ENCODE data around the gene MED17.

DNA sequence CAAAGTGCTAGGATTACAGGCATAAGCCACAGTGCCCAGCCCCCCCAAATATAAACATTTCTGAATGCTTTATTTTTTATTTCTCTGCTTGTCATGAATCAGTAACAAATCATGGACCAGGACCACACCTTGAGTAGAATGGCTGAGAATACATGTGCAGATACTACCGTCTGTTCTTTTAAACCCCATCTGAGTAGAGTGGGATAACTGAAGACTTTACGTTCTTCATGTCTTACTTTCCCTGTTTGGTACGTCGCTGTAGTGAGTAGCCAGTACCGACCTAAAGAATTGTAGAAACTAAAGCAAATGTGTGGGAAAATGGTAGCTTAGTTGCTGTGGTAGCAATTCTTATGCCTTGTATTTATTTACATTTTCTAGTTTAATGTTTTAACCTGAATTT is 29.9 kb downstream of the MED17 start:
- TF ChIP-seq, protein P1, sequence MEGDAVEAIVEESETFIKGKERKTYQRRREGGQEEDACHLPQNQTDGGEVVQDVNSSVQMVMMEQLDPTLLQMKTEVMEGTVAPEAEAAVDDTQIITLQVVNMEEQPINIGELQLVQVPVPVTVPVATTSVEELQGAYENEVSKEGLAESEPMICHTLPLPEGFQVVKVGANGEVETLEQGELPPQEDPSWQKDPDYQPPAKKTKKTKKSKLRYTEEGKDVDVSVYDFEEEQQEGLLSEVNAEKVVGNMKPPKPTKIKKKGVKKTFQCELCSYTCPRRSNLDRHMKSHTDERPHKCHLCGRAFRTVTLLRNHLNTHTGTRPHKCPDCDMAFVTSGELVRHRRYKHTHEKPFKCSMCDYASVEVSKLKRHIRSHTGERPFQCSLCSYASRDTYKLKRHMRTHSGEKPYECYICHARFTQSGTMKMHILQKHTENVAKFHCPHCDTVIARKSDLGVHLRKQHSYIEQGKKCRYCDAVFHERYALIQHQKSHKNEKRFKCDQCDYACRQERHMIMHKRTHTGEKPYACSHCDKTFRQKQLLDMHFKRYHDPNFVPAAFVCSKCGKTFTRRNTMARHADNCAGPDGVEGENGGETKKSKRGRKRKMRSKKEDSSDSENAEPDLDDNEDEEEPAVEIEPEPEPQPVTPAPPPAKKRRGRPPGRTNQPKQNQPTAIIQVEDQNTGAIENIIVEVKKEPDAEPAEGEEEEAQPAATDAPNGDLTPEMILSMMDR (IDR thresholded peaks at IDR 0.05; ENCODE audit: low read length): no peak
- TF ChIP-seq EZH2phosphoT487 (IDR thresholded peaks at IDR 0.05; ENCODE audit: low read length) (no peak), EZH2 (optimal IDR thresholded peaks at IDR 0.05; ENCODE audit: low read depth, low read length) (no peak)

Measured in MM.1S (cell line).